Ovary (tissue), 9 donors: Measurements from ENCODE around the gene MBD3L5. TPM values are rescaled to one million over a fixed set of nuclear protein-coding genes. Genes with fewer than 3 reads are reported as not detected.
"Not testable (repeated sequence)": the region's sequence is repeated elsewhere in the genome, so short reads cannot be mapped to it uniquely, and the experiment has no call there.

ENCODE experiments used
- DNase-seq, 5 donors: peaks; one replicate each; pipeline ENCODE4 v3.0.0-alpha.2; 2019 to 2020
- H3K27ac ChIP-seq, 2 donors: fragments of 200-600 bp; one replicate each; pipeline versions ENCODE4 v1.5.1 to v1.8.0; 2019 to 2022
- H3K27me3 ChIP-seq: fragments of 200-600 bp; one replicate; pipeline ENCODE4 v1.8.0; 2022
- H3K36me3 ChIP-seq: fragments of 200-600 bp; sonication (generic); one replicate; pipeline ENCODE4 v1.5.1; 2019
- H3K4me1 ChIP-seq: one replicate; pipeline ENCODE4 v1.8.1; 2013; ENCODE audit warnings: mild to moderate bottlenecking, moderate library complexity; ENCODE audit not compliant: insufficient read depth
- H3K4me3 ChIP-seq: fragments of 200-600 bp; sonication (generic); one replicate; pipeline ENCODE4 v1.5.1; 2017
- H3K9me3 ChIP-seq, 2 donors: fragments of 200-600 bp in 1 of 2; sonication (generic) in 1 of 2; one replicate each; pipeline versions ENCODE4 v1.5.1 to v1.8.1; 2013 to 2019; ENCODE audit warnings: mild to moderate bottlenecking in 1 of 2, moderate library complexity in 1 of 2
- CTCF ChIP-seq, 3 donors: fragments of 450-650 bp in 2 of 3; fragments of 200-600 bp in 1 of 3; IDR thresholded peaks; one replicate each; pipeline versions ENCODE4 v1.5.1 to v1.8.0; 2016 to 2022; ENCODE audit warnings: antibody characterized with exemption in 3 of 3, mild to moderate bottlenecking in 1 of 3
- EP300 ChIP-seq: sonication (generic); formaldehyde crosslinking; IDR thresholded peaks from one replicate; pipeline ENCODE4 v1.6.1; 2017; ENCODE audit warnings: antibody characterized with exemption
- POLR2A ChIP-seq: fragments of 450-650 bp; IDR thresholded peaks from one replicate; pipeline ENCODE4 v1.6.1; 2017; ENCODE audit warnings: antibody characterized with exemption, mild to moderate bottlenecking, moderate library complexity
- WGBS, 3 donors: extraction: QIAGEN DNeasy Blood & Tissue Kit in 1 of 3; methylation state at CpG; one replicate each; pipeline versions ENCODE4 v1.1.5 to v1.1.7; 2013 to 2017; 5-methylcytosine and 5-hydroxymethylcytosine counted together
- intact Hi-C, 4 donors: fragments of 100-400 bp; cut with DNase I; formaldehyde crosslinking; loops; one replicate each; pipeline versions ENCODE4 v1.11.0 to v1.15.1; 2022 to 2023
- polyA plus RNA-seq, 2 donors: library from polyadenylated mRNA; stranded (reverse); fragments of 200-250 nt in 1 of 2; fragments of 350-450 nt in 1 of 2; fragmentation: Illumina TruSeq in 1 of 2; extraction: RNeasy Lipid Tissue Mini Kit (QIAGEN cat#74804) in 1 of 2; gene quantifications; one replicate each; pipeline ENCODE4 v1.2.3, GENCODE V29; 2013 to 2014
- total RNA-seq, 7 donors: library from RNA; depleted of rRNA in 2 of 7; stranded (reverse); fragments of >200 nt in 2 of 7; fragmentation: NEBNext Ultra II Directional in 3 of 7; extraction: Animal tissue kit (Norgen Biotek cat#: 25700) in 3 of 7; gene quantifications; one replicate each; pipeline versions ENCODE4 v1.1.0 to v1.2.4, GENCODE V29; 2016 to 2023
- donor health status: DM: no; HTN: no; CAD: no; lungs with moderate emphysema.
- donor health status: DM: no; HTN: no; CAD: no.
- donor health status: Bipolar disorder and iron deficiency.
- donor health status: DM: yes; HTN: yes; CAD: no.
- donor health status: DM: no; HTN: no; CAD: no.
- donor health status: DM: yes; HTN: yes; CAD: no.

The MBD3L5 gene
- total and polyA plus RNA-seq, 9 donors = not detected

DNA sequence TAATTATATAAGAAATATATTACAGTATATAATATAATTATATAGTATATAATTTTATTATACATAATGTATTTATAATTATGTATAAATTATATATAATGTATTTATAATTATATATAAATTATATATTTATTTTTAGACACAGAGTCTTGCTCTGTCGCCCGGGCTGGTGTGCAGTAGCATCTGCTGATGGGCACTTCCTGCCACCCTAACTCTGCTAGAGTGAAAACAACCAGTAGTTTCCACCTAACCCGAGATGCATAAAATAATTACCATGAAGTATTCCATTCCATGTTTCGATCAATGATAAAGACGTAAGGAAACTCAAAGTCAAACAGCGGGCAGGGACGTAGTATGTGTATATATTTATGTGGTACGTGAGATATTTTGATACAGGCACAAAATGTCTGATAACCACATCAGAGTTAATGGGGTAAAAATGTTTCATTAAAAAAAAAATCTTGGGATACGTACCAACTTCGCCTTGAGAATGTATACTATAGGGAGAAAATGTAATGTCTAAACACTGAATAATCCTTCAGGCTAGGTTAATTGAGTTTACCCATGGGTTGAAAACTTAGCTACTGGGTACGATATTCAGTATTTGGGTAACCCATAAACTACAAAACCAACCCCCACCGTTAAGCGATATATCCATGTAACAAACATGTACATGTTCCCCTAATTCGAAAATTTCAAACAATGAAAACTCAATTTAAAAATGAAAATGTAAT is 24.4 kb downstream of the MBD3L5 start:
- WGBS, 3 donors = 91 to 93% (median 92%) methylated on average over 8 to 14 of the region's 14 CpGs
- DNase-seq, H3K27me3 ChIP-seq, intact Hi-C loops, H3K4me1 ChIP-seq, H3K4me3 ChIP-seq, H3K27ac ChIP-seq, H3K9me3 ChIP-seq, H3K36me3 ChIP-seq: not testable (repeated sequence)

DNA sequence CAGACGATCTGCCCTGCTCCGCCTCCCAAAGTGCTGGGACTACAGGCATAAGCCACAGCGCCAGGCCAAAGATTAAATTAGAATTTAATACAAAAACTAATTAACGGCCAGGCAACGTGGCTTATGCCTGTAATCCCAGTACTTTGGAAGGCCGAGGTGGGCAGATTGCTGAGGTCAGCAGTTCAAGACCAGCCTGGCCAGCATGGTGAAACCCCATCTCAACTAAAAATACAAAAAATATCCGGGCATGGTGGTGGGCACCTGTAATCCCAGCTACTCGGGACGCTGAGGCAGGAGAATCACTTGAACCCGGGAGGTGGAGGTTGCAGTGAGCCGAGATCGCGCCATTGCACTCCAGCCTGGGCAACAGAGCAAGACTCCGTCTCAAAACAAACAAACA is 25.3 kb downstream of the MBD3L5 start:
- H3K4me1 ChIP-seq, H3K4me3 ChIP-seq, H3K36me3 ChIP-seq, H3K27me3 ChIP-seq, intact Hi-C loops, DNase-seq, H3K27ac ChIP-seq, H3K9me3 ChIP-seq: not testable (repeated sequence)
- WGBS, 3 donors = 91 to 93% (median 93%) methylated on average over 12 of the region's 14 CpGs

DNA sequence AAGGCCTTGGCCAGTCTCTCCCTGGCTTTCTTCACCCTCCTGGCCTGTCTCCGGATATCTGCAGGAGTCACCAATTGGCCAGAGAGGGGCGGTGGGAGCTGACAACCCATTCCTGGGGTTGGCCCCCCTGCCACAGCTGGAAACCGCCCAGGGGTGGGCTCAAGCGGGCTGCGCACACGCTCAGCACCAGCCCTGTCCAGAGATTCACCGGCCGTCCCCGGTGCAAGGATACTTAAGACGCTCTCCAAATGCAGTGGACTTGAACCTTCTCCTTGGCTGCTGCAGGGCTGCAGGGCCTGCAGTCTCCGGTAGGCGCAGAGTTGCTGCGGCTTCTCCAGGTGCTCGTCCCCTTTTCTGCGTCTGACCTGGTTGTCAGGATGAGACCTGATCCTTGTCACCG is 26.0 kb downstream of the MBD3L5 start:
- DNase-seq, H3K4me3 ChIP-seq, H3K27me3 ChIP-seq, H3K27ac ChIP-seq, H3K9me3 ChIP-seq, H3K4me1 ChIP-seq, intact Hi-C loops, H3K36me3 ChIP-seq: not testable (repeated sequence)
- 79 to 91% (median 90%) methylated on average over 7 to 8 of the region's 16 CpGs for WGBS, 3 donors

- H3K27me3 ChIP-seq, H3K4me3 ChIP-seq, DNase-seq, H3K9me3 ChIP-seq, H3K27ac ChIP-seq, intact Hi-C loops, H3K4me1 ChIP-seq, H3K36me3 ChIP-seq: not testable (repeated sequence)
- WGBS, 3 donors = no CpG with 5 or more reads among the region's 8 CpGs
Measured at GRCh38 chr19:7058576-7058975, 28.2 kb downstream of the MBD3L5 start, which contains the start of gene MBD3L3. MBD3L3 (minus strand) TSS chr19:7058676; CDS start chr19:7058605, 71 bp downstream.

- H3K4me3 ChIP-seq, H3K4me1 ChIP-seq, H3K9me3 ChIP-seq, H3K27me3 ChIP-seq, DNase-seq, H3K36me3 ChIP-seq, intact Hi-C loops, H3K27ac ChIP-seq: not testable (repeated sequence)
- 65 to 80% (median 73%) methylated on average over 1 to 2 of the region's 2 CpGs for WGBS, 3 donors
Measured at GRCh38 chr19:7059977-7060376, 29.6 kb downstream of the MBD3L5 start.

DNA sequence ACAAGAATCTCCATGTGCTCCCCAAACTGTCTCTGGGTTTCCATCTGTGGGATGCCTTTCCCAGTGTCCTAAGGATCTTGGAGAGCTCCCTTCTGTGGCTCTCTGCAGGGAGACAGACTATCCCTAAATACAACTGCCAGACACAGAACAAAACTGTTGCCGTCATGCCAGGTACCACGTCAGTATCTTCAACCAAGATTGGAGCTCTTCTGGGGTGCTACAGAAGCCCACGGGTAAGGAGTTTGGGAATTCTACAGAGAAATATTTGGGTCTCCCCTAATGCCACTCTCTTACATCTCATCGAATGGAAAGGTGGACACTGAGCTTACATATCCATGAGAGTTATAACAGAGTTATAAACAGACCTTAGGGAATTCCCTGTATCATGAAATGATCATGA is 33.0 kb downstream of the MBD3L5 start:
- H3K36me3 ChIP-seq = no peaks in the 10 kb centered on the region
- no peaks in the 10 kb centered on the region for H3K4me1 ChIP-seq
- intact Hi-C loops = no loop called here
- H3K9me3 ChIP-seq = no peaks in the 10 kb centered on the region
- 64 to 72% (median 64%) methylated on average over 4 of the region's 4 CpGs for WGBS, 3 donors
- no peak for DNase-seq
- TF ChIP-seq CTCF (IDR thresholded peaks at IDR 0.05) (no peak), POLR2A (no peak), EP300 (no peak)
- no peaks in the 10 kb centered on the region for H3K27me3 ChIP-seq
- no peak overlapping the region for H3K4me3 ChIP-seq
- H3K27ac ChIP-seq = no peak overlapping the region

DNA sequence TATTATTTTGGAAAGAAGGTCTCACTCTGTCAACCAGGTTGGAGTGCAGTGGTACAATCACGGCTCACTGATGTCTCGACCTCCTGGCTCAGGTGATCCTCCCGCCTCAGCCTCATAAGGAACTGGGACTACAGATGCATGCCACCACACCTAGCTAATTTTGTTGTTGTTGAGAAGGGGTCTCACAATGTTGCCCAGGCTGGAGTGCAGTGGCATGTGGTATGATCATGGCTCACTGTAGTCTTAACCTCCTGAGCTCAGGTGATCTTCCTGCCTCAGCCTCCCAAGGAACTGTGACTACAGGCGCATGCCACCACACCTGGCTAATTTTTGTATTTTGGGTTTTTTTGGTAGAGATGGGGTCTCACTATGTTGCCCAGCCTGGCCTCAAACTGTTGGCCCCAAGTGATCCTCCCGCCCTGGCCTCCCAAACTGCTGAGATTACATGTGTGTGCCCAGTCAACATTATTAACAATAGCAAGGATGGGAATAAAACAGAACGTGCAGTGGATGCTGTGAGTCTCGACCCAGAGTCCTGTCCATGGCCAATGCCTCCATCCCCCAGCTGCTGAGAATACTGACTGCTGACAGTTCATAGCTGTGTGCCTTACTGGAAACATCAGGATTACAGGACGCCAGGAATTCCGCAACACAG is 33.5 kb downstream of the MBD3L5 start:
- no peaks in the 10 kb centered on the region for H3K9me3 ChIP-seq
- no peaks in the 10 kb centered on the region for H3K36me3 ChIP-seq
- H3K4me3 ChIP-seq = no peak overlapping the region
- no peaks in the 10 kb centered on the region for H3K4me1 ChIP-seq
- TF ChIP-seq CTCF (IDR thresholded peaks at IDR 0.05) = no peak
- no peak for TF ChIP-seq POLR2A
- no peak for TF ChIP-seq EP300
- no peaks in the 10 kb centered on the region for H3K27me3 ChIP-seq
- intact Hi-C loops = no loop called here
- no peak for DNase-seq
- 85 to 89% (median 88%) methylated on average over 9 of the region's 9 CpGs for WGBS, 3 donors
- no peak overlapping the region for H3K27ac ChIP-seq

DNA sequence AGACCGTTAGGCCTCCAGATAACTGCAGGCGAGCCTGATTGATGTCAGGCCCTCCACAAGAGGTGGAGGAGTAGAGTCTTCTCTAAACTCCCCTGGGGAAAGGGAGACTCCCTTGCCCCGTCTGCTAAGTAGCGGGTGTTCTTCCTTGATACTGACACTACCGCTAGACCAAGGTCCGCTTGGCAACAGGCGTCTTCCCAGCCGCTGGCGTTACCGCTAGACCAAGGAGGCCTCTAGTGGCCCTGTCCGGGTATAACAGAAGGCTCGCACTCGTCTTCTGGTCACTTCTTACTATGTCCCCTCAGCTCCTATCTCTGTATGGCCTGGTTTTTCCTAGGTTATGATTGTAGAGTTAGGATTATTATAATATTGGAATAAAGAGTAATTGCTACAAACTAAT is 36.7 kb downstream of the MBD3L5 start:
- H3K27me3 ChIP-seq, H3K4me1 ChIP-seq, H3K9me3 ChIP-seq, H3K27ac ChIP-seq, H3K36me3 ChIP-seq, intact Hi-C loops, H3K4me3 ChIP-seq, DNase-seq: not testable (repeated sequence)
- 34 to 40% (median 40%) methylated on average over 13 of the region's 13 CpGs for WGBS, 3 donors
